GM08714 (cell line): ENCODE data around the gene BAZ2A.

ENCODE experiments used
- H3K4me3 ChIP-seq: fragments of 200-500 bp; sonication (Bioruptor generic); 2 replicates; pipeline ENCODE4 v1.5.1; 2014; ENCODE audit warnings: mild to moderate bottlenecking, low read length, inconsistent platforms
- ZNF274 ChIP-seq: IDR thresholded peaks from 2 replicates; pipeline ENCODE4 v1.6.1; 2012; ENCODE audit warnings: mild to moderate bottlenecking, low read depth, low read length

Gene BAZ2A

GRCh38 chr12:56631790-56632700, 1.9 kb upstream of the BAZ2A start:
- peak overlapping the region; percentile 46; the same call in 1 of the 2 replicates for H3K4me3 ChIP-seq
- TF ChIP-seq ZNF274 = no peak

GRCh38 chr12:56629459-56630179, 507 bp downstream of the BAZ2A start:
- peak overlapping the region; percentile 79 for H3K4me3 ChIP-seq
- TF ChIP-seq ZNF274 = no peak

- TF ChIP-seq ZNF274 = no peak
Observed at GRCh38 chr12:56628671-56629458, 1.3 kb downstream of the BAZ2A start.

GRCh38 chr12:56626701-56627100, 3.4 kb downstream of the BAZ2A start:
- TF ChIP-seq ZNF274 = no peak
- H3K4me3 ChIP-seq = no peak overlapping the region

More at GRCh38 chr12:56628671-56629458, 1.3 kb downstream of the BAZ2A start:
- peak overlapping the region; percentile 79 for H3K4me3 ChIP-seq

GRCh38 chr12:56622535-56622934, 7.6 kb downstream of the BAZ2A start:
- no peak for TF ChIP-seq ZNF274

GRCh38 chr12:56616925-56617324, 13.2 kb downstream of the BAZ2A start:
- no peak for TF ChIP-seq ZNF274
- no peak overlapping the region for H3K4me3 ChIP-seq

More at GRCh38 chr12:56622535-56622934, 7.6 kb downstream of the BAZ2A start:
- H3K4me3 ChIP-seq = no peak overlapping the region

- no peak for TF ChIP-seq ZNF274
- no peak overlapping the region for H3K4me3 ChIP-seq
Observed at GRCh38 chr12:56616244-56616643, 13.9 kb downstream of the BAZ2A start.

GRCh38 chr12:56614627-56615026, 15.5 kb downstream of the BAZ2A start:
- no peak overlapping the region for H3K4me3 ChIP-seq
- TF ChIP-seq ZNF274 = no peak

GRCh38 chr12:56604355-56604754, 25.8 kb downstream of the BAZ2A start:
- no peak for TF ChIP-seq ZNF274
- no peak overlapping the region for H3K4me3 ChIP-seq

GRCh38 chr12:56602239-56602638, 27.9 kb downstream of the BAZ2A start:
- TF ChIP-seq ZNF274 = no peak
- no peak overlapping the region for H3K4me3 ChIP-seq

- TF ChIP-seq ZNF274 = no peak
- no peak overlapping the region for H3K4me3 ChIP-seq
Observed at GRCh38 chr12:56601503-56601902, 28.6 kb downstream of the BAZ2A start.

GRCh38 chr12:56600753-56601152, 29.4 kb downstream of the BAZ2A start:
- H3K4me3 ChIP-seq = no peak overlapping the region
- TF ChIP-seq ZNF274 = no peak

GRCh38 chr12:56599797-56600196, 30.3 kb downstream of the BAZ2A start:
- no peak for TF ChIP-seq ZNF274
- no peak overlapping the region for H3K4me3 ChIP-seq

- TF ChIP-seq ZNF274 = no peak
Observed at GRCh38 chr12:56599041-56599440, 31.1 kb downstream of the BAZ2A start.

More at GRCh38 chr12:56599041-56599440, 31.1 kb downstream of the BAZ2A start:
- no peak overlapping the region for H3K4me3 ChIP-seq
